Activated T-cell treated with anti-CD3 and anti-CD28 coated beads, Interleukin-2, amount 50 U/mL, for 24 hours (primary cell): ENCODE data around the gene MELTF.

Source experiments
- DNase-seq: peaks from one replicate; pipeline ENCODE4 v3.0.0-alpha.2; 2020
- H3K27ac Mint-ChIP-seq: 2 replicates; pipeline ENCODE4 v1.8.0; 2020; ENCODE audit warnings: mild to moderate bottlenecking, mixed read lengths
- H3K27me3 Mint-ChIP-seq: 2 replicates; pipeline ENCODE4 v1.8.0; 2020; ENCODE audit warnings: mixed read lengths
- H3K36me3 Mint-ChIP-seq: 2 replicates; pipeline ENCODE4 v1.8.0; 2020; ENCODE audit warnings: low read depth, mixed read lengths
- H3K4me1 Mint-ChIP-seq: 2 replicates; pipeline ENCODE4 v1.8.0; 2020; ENCODE audit warnings: low read depth, mixed read lengths
- H3K4me3 Mint-ChIP-seq: 2 replicates; pipeline ENCODE4 v1.8.0; 2020; ENCODE audit warnings: mild to moderate bottlenecking, moderate library complexity, mixed read lengths
- H3K9me3 Mint-ChIP-seq: 2 replicates; pipeline ENCODE4 v1.8.0; 2020; ENCODE audit warnings: mixed read lengths

Gene MELTF

GRCh38 chr3:196965804-196966173 lies 63.8 kb downstream of the MELTF start:
- Mint-ChIP-seq H3K27ac (no peak overlapping the region), H3K4me1 (peaks cover 15% of the 10 kb centered on the region), H3K4me3 (no peak overlapping the region), H3K9me3 (no peaks in the 10 kb centered on the region), H3K36me3 (no peaks in the 10 kb centered on the region), H3K27me3 (peaks cover 21% of the 10 kb centered on the region)
- DNase-seq = no peak

GRCh38 chr3:196965112-196965803 lies 64.4 kb downstream of the MELTF start:
- Mint-ChIP-seq H3K27me3 (peaks cover 15% of the 10 kb centered on the region), H3K9me3 (no peaks in the 10 kb centered on the region), H3K27ac (no peak overlapping the region), H3K36me3 (no peaks in the 10 kb centered on the region), H3K4me1 (peaks cover 12% of the 10 kb centered on the region), H3K4me3 (no peak overlapping the region)
- no peak for DNase-seq

- Mint-ChIP-seq H3K27me3 (peaks cover 13% of the 10 kb centered on the region), H3K4me3 (no peak overlapping the region), H3K9me3 (no peaks in the 10 kb centered on the region), H3K27ac (no peak overlapping the region), H3K4me1 (peaks cover 9% of the 10 kb centered on the region), H3K36me3 (no peaks in the 10 kb centered on the region)
- no peak for DNase-seq
Observed at GRCh38 chr3:196963631-196963953, 66.0 kb downstream of the MELTF start.

- Mint-ChIP-seq H3K4me3 (no peak overlapping the region), H3K36me3 (no peaks in the 10 kb centered on the region), H3K9me3 (no peaks in the 10 kb centered on the region), H3K27ac (no peak overlapping the region), H3K4me1 (peaks cover 8% of the 10 kb centered on the region), H3K27me3 (peaks cover 12% of the 10 kb centered on the region)
- DNase-seq = no peak
Observed at GRCh38 chr3:196962930-196963630, 66.5 kb downstream of the MELTF start.

DNA sequence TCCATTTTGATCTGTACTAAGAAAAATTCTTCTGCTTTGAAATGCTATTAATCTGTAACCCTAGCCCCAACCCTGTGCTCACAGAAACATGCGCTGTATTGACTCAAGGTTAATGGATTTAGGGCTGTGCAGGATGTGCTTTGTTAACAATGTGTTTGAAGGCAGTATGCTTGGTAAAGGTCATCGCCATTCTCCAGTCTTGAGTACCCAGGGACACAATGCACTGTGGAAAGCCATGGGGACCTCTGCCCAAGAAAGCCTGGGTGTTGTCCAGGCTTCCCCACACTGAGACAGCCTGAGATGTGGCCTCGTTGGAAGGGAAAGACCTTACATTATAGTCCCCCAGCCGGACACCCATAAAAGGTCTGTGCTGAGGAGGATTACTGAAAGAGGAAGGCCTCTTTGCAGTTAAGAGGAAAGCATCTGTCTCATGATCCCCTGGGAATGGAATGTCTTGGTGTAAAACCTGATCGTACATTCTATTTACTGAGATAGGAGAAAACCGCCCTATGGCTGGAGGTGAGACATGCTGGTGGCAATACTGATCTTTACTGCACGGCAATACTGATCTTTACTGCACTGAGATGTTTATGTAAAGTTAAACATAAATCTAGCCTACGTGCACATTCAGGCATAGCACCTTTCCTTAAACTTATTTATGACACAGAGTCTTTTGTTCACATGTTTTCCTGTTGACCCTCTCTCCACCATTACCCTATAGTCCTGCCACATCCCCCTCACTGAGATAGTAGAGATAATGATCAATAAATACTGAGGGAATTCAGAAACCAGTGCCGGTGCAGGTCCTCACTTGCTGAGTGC lies 67.3 kb downstream of the MELTF start:
- Mint-ChIP-seq H3K4me3 (no peak overlapping the region), H3K4me1 (peaks cover 1% of the 10 kb centered on the region), H3K27me3 (peaks cover 4% of the 10 kb centered on the region), H3K36me3 (no peaks in the 10 kb centered on the region), H3K9me3 (no peaks in the 10 kb centered on the region), H3K27ac (no peak overlapping the region)
- no peak for DNase-seq

DNA sequence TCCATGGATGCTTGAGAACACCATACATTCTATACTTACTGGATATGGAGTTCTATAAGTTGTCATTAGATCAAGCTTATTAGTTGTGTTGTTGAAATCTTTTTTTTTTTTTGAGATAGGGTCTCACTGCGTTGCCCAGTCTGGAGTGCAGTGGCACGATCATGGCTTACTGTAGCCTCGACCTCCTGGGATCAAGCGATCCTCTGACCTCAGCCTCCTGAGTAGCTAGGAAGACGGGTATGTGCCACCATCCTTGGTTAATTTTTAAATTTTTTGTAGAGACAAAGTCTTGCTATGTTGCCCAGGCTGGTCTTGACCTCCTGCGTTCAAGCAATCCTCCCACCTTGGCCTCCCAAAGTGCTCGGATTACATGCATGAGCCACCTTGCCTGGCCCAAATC lies 74.8 kb downstream of the MELTF start:
- H3K27me3 Mint-ChIP-seq = peaks cover 3% of the 10 kb centered on the region
- no peak overlapping the region for H3K4me3 Mint-ChIP-seq
- H3K9me3 Mint-ChIP-seq = no peaks in the 10 kb centered on the region
- no peaks in the 10 kb centered on the region for H3K36me3 Mint-ChIP-seq
- no peaks in the 10 kb centered on the region for H3K4me1 Mint-ChIP-seq
- no peak for DNase-seq
- no peak overlapping the region for H3K27ac Mint-ChIP-seq
